Measurements from ENCODE around the gene CHAMP1. TPM values are rescaled to one million over a fixed set of nuclear protein-coding genes. Genes with fewer than 3 reads are reported as not detected.

Gene CHAMP1
- total RNA-seq, 1 donor from 2014 or later, result 26.8 TPM

GRCh38 chr13:114282041-114282670 is 32.1 kb upstream of the CHAMP1 start:
- FAIRE-seq, result no peak
- no peaks in the 10 kb centered on the region for H3K9me3 Mint-ChIP-seq (ENCODE audit: unreplicated experiment)

GRCh38 chr13:114283576-114283975 is 30.7 kb upstream of the CHAMP1 start:
- Histone ChIP-seq H3K4me3 (ENCODE audit: insufficient read depth, low read depth, low read length) (no peak overlapping the region), H3K27me3 (ENCODE audit: insufficient read depth, low read length) (no peaks in the 10 kb centered on the region), H3K27ac (ENCODE audit: low read depth, low read length) (no peak overlapping the region), H3K9me3 (ENCODE audit: insufficient read depth, low read depth, low read length) (no peaks in the 10 kb centered on the region), H4K20me1 (ENCODE audit: insufficient read depth, low read length) (peaks cover 15% of the 10 kb centered on the region), H3K4me2 (ENCODE audit: low read length) (peak overlapping the region; percentile 85), H3K79me2 (ENCODE audit: insufficient read depth, low read length) (peaks cover 44% of the 10 kb centered on the region), H3K9ac (ENCODE audit: low read length) (peak overlapping the region; percentile 47), H3K4me1 (ENCODE audit: insufficient read depth, low read length) (peaks cover 24% of the 10 kb centered on the region), H3K36me3 (ENCODE audit: insufficient read depth, low read length) (peaks cover 4% of the 10 kb centered on the region), H2AFZ (ENCODE audit: low read depth, low read length) (no peak overlapping the region)
- peaks cover 15% of the 10 kb centered on the region for H3K36me3 Mint-ChIP-seq (ENCODE audit: low read depth, unreplicated experiment)
- TF ChIP-seq CTCF (IDR thresholded peaks at IDR 0.05; ENCODE audit: insufficient read depth, low read depth, low read length), result no peak
- no peak for TF ChIP-seq EZH2 (IDR thresholded peaks at IDR 0.05; ENCODE audit: insufficient read depth, low read length)
- H3K9me3 Mint-ChIP-seq (ENCODE audit: unreplicated experiment), result no peaks in the 10 kb centered on the region
- no peak for FAIRE-seq
- H3K4me3 Mint-ChIP-seq (ENCODE audit: unreplicated experiment), result peak overlapping the region; percentile 27
- no peak for DNase-seq (ENCODE audit: low read depth)
- peaks cover 23% of the 10 kb centered on the region for H3K4me1 Mint-ChIP-seq (ENCODE audit: low read depth, unreplicated experiment)
- no peaks in the 10 kb centered on the region for H3K27me3 Mint-ChIP-seq (ENCODE audit: low read depth, unreplicated experiment)
- H3K27ac Mint-ChIP-seq (ENCODE audit: unreplicated experiment), result no peak overlapping the region

More at GRCh38 chr13:114282041-114282670, 32.1 kb upstream of the CHAMP1 start:
- peaks cover 4% of the 10 kb centered on the region for H3K36me3 ChIP-seq (ENCODE audit: insufficient read depth, low read length)
- H3K4me3 Mint-ChIP-seq (ENCODE audit: unreplicated experiment), result peak overlapping the region; percentile 91
- peak overlapping the region; percentile 85 for H3K4me2 ChIP-seq (ENCODE audit: low read length)
- peaks cover 10% of the 10 kb centered on the region for H4K20me1 ChIP-seq (ENCODE audit: insufficient read depth, low read length)
- peak overlapping the region; percentile 90 for H3K27ac ChIP-seq (ENCODE audit: low read depth, low read length)
- TF ChIP-seq CTCF (IDR thresholded peaks at IDR 0.05; ENCODE audit: insufficient read depth, low read depth, low read length) (no peak), EZH2 (IDR thresholded peaks at IDR 0.05; ENCODE audit: insufficient read depth, low read length) (no peak)
- no peaks in the 10 kb centered on the region for H3K27me3 Mint-ChIP-seq (ENCODE audit: low read depth, unreplicated experiment)
- H3K4me1 Mint-ChIP-seq (ENCODE audit: low read depth, unreplicated experiment), result peaks cover 23% of the 10 kb centered on the region
- peaks cover 10% of the 10 kb centered on the region for H3K36me3 Mint-ChIP-seq (ENCODE audit: low read depth, unreplicated experiment)
- H3K27ac Mint-ChIP-seq (ENCODE audit: unreplicated experiment), result peak overlapping the region; percentile 89
- peaks cover 37% of the 10 kb centered on the region for H3K79me2 ChIP-seq (ENCODE audit: insufficient read depth, low read length)
- H3K9ac ChIP-seq (ENCODE audit: low read length), result peak overlapping the region; percentile 97
- DNase-seq (ENCODE audit: low read depth), result no peak
- peaks cover 24% of the 10 kb centered on the region for H3K4me1 ChIP-seq (ENCODE audit: insufficient read depth, low read length)
- peak overlapping the region; percentile 60 for H2AFZ ChIP-seq (ENCODE audit: low read depth, low read length)
- H3K9me3 ChIP-seq (ENCODE audit: insufficient read depth, low read depth, low read length), result no peaks in the 10 kb centered on the region
- peak overlapping the region; percentile 90 for H3K4me3 ChIP-seq (ENCODE audit: insufficient read depth, low read depth, low read length)
- no peaks in the 10 kb centered on the region for H3K27me3 ChIP-seq (ENCODE audit: insufficient read depth, low read length)

GRCh38 chr13:114284680-114285079 is 29.6 kb upstream of the CHAMP1 start:
- peak overlapping the region; percentile 23 for H3K27ac ChIP-seq (ENCODE audit: low read depth, low read length)
- no peak overlapping the region for H3K4me3 ChIP-seq (ENCODE audit: insufficient read depth, low read depth, low read length)
- peak overlapping the region; percentile 29 for H3K4me3 Mint-ChIP-seq (ENCODE audit: unreplicated experiment)
- no peak for TF ChIP-seq CTCF (IDR thresholded peaks at IDR 0.05; ENCODE audit: insufficient read depth, low read depth, low read length)
- no peak for TF ChIP-seq EZH2 (IDR thresholded peaks at IDR 0.05; ENCODE audit: insufficient read depth, low read length)
- H3K4me2 ChIP-seq (ENCODE audit: low read length), result peak overlapping the region; percentile 5
- H3K36me3 ChIP-seq (ENCODE audit: insufficient read depth, low read length), result peaks cover 4% of the 10 kb centered on the region
- H4K20me1 ChIP-seq (ENCODE audit: insufficient read depth, low read length), result peaks cover 19% of the 10 kb centered on the region
- no peaks in the 10 kb centered on the region for H3K27me3 ChIP-seq (ENCODE audit: insufficient read depth, low read length)
- H3K4me1 Mint-ChIP-seq (ENCODE audit: low read depth, unreplicated experiment), result peaks cover 23% of the 10 kb centered on the region
- no peak for DNase-seq (ENCODE audit: low read depth)
- no peak overlapping the region for H3K9ac ChIP-seq (ENCODE audit: low read length)
- peaks cover 15% of the 10 kb centered on the region for H3K36me3 Mint-ChIP-seq (ENCODE audit: low read depth, unreplicated experiment)
- H3K9me3 Mint-ChIP-seq (ENCODE audit: unreplicated experiment), result no peaks in the 10 kb centered on the region
- no peak overlapping the region for H2AFZ ChIP-seq (ENCODE audit: low read depth, low read length)
- no peaks in the 10 kb centered on the region for H3K9me3 ChIP-seq (ENCODE audit: insufficient read depth, low read depth, low read length)
- peaks cover 24% of the 10 kb centered on the region for H3K4me1 ChIP-seq (ENCODE audit: insufficient read depth, low read length)
- no peaks in the 10 kb centered on the region for H3K27me3 Mint-ChIP-seq (ENCODE audit: low read depth, unreplicated experiment)
- no peak for FAIRE-seq
- no peak overlapping the region for H3K27ac Mint-ChIP-seq (ENCODE audit: unreplicated experiment)
- H3K79me2 ChIP-seq (ENCODE audit: insufficient read depth, low read length), result peaks cover 52% of the 10 kb centered on the region
